Keratinocyte (primary cell): ENCODE results near the gene DCDC2B.

ENCODE experiments used
- EZH2 ChIP-seq: IDR thresholded peaks from one replicate; pipeline ENCODE4 v1.6.1; 2012; ENCODE audit warnings: inconsistent platforms, mild to moderate bottlenecking, low read length, moderate library complexity
- TF ChIP-seq, protein P1 (sequence below), 3 experiments: IDR thresholded peaks in 1 of 3; conservative IDR thresholded peaks in 1 of 3; optimal IDR thresholded peaks in 1 of 3; 2 replicates in 2 of 3; 3 replicates in 1 of 3; pipeline versions ENCODE3 to v1.5.1; 2011; ENCODE audit warnings: low read length in 3 of 3, mild to moderate bottlenecking in 3 of 3, moderate library complexity in 2 of 3, control low read depth in 1 of 3, inconsistent platforms in 1 of 3; ENCODE audit not compliant: insufficient read depth in 2 of 3; ENCODE audit errors: extremely low read depth in 1 of 3

DNA sequence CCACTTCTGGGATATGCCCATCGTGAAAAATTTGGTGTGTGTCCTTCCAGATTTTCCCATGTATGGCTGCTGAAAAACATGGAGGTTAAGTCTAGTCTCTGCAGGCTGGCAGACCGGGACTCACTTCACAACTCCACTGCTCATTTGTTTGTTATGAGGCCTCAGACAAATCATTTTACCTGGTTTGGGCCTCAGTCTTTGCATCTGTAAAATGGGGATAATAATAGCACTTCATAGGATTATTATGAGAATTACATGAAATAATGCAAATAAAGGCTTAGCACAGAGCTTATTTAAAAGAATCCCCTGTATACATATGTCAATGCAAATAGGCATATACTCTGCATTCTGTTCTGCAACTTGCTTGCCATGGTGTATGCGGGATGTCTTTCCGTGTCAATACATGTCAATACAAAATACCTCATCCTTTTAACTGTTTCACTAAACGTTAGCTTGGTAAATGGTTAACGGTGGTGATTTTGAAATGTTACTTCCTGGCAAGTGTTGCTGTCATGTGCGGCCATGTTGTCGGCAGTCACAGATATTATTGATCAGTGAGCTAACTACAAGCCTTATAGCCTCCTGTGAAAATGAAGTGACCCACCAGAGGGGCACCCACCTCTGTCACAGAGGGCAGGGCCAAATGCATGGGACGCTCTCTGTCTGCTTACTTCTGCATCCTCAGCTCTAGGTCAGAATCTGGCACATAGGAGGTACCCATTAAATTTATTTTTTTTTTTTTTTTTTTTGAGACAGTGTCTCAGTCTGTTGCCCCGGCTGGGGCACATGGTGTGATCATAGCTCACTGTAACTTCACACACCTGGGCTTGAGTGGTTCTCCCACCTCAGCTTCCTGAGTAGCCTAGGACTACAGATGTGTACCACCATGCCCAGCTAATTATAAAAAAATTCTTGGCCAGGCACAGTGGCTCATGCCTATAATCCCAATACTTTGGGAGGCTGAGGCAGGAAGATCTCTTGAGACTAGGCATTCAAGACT, 46.5 kb downstream of the DCDC2B start:
- TF ChIP-seq, protein P1, sequence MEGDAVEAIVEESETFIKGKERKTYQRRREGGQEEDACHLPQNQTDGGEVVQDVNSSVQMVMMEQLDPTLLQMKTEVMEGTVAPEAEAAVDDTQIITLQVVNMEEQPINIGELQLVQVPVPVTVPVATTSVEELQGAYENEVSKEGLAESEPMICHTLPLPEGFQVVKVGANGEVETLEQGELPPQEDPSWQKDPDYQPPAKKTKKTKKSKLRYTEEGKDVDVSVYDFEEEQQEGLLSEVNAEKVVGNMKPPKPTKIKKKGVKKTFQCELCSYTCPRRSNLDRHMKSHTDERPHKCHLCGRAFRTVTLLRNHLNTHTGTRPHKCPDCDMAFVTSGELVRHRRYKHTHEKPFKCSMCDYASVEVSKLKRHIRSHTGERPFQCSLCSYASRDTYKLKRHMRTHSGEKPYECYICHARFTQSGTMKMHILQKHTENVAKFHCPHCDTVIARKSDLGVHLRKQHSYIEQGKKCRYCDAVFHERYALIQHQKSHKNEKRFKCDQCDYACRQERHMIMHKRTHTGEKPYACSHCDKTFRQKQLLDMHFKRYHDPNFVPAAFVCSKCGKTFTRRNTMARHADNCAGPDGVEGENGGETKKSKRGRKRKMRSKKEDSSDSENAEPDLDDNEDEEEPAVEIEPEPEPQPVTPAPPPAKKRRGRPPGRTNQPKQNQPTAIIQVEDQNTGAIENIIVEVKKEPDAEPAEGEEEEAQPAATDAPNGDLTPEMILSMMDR (optimal IDR thresholded peaks at IDR 0.05 in 1 of 3, IDR thresholded peaks at IDR 0.05 in 1 of 3, conservative IDR thresholded peaks at IDR 0.05 in 1 of 3; ENCODE audit: extremely low read depth in 1 of 3, insufficient read depth in 2 of 3, low read length in 3 of 3), result no peak
- TF ChIP-seq EZH2, result no peak
